OCI-LY7 (cell line): ENCODE data around the gene SGMS1. TPM values are rescaled to one million over a fixed set of nuclear protein-coding genes. Genes with fewer than 3 reads are reported as not detected.

Source experiments
- BruUV-seq: library from RNA; stranded (reverse); fragments of 400-500 nt; replicated peaks from 2 replicates; lab custom pipeline; 2021; lab: Mats Ljungman, UMichigan
- CTCF ChIA-PET: fragments of 300-600 bp; sonication (Branson Sonifier 250); formaldehyde crosslinking; loops from one replicate; lab custom pipeline; 2022; ENCODE audit warnings: antibody characterized with exemption; ENCODE audit not compliant: unreplicated experiment; lab: Charles Lee
- POLR2A ChIA-PET: fragments of 300-600 bp; sonication (Branson Sonifier 250); formaldehyde crosslinking; loops from one replicate; lab custom pipeline; 2022; ENCODE audit warnings: antibody characterized with exemption; lab: Charles Lee
- DNase-seq: peaks from one replicate; pipeline ENCODE4 v3.0.0-alpha.2; 2015; ENCODE audit warnings: low spot score
- H2AFZ ChIP-seq: fragments of 200-600 bp; sonication (generic), shearing (Covaris generic); 2 replicates; pipeline ENCODE4 v1.6.1; 2014; ENCODE audit warnings: mild to moderate bottlenecking, antibody characterized with exemption, low read length, moderate library complexity
- H3K27ac ChIP-seq: fragments of 200-600 bp; sonication (generic); 2 replicates; pipeline ENCODE4 v1.5.1; 2014; ENCODE audit warnings: mixed run types, low read depth, mild to moderate bottlenecking, moderate library complexity, low read length, inconsistent platforms; ENCODE audit not compliant: poor library complexity, severe bottlenecking
- H3K36me3 ChIP-seq: fragments of 200-600 bp; sonication (generic); 2 replicates; pipeline ENCODE4 v1.6.1; 2014; ENCODE audit warnings: mild to moderate bottlenecking, antibody characterized with exemption, low read length, moderate library complexity, mixed read lengths; ENCODE audit not compliant: insufficient read depth
- H3K4me1 ChIP-seq: fragments of 200-600 bp; sonication (generic); 2 replicates; pipeline ENCODE4 v1.5.1; 2014; ENCODE audit warnings: mild to moderate bottlenecking, low read length; ENCODE audit not compliant: insufficient read depth, poor library complexity, severe bottlenecking
- H3K4me2 ChIP-seq: fragments of 200-600 bp; sonication (generic); 2 replicates; pipeline ENCODE4 v1.6.1; 2014; ENCODE audit warnings: mild to moderate bottlenecking, low read length
- H3K4me3 ChIP-seq: fragments of 200-600 bp; sonication (generic); 2 replicates; pipeline ENCODE4 v1.5.1; 2014; ENCODE audit warnings: mild to moderate bottlenecking, low read depth, low read length; ENCODE audit not compliant: poor library complexity, severe bottlenecking
- H3K79me2 ChIP-seq: fragments of 200-600 bp; sonication (generic); 2 replicates; pipeline ENCODE4 v1.6.1; 2016; ENCODE audit warnings: low read depth, mild to moderate bottlenecking, low read length, moderate library complexity, mixed read lengths; ENCODE audit not compliant: insufficient read depth
- H3K9me2 ChIP-seq: fragments of 200-600 bp; sonication (generic); 2 replicates; pipeline ENCODE4 v1.6.1; 2016; ENCODE audit warnings: mild to moderate bottlenecking, low read length, mixed read lengths; ENCODE audit not compliant: insufficient read depth
- H3K9me3 ChIP-seq: fragments of 200-600 bp; sonication (generic); 2 replicates; pipeline ENCODE4 v1.6.1; 2014; ENCODE audit warnings: mild to moderate bottlenecking, mixed run types, low read length, mixed read lengths
- H4K20me1 ChIP-seq: fragments of 200-600 bp; sonication (generic); 2 replicates; pipeline ENCODE4 v1.6.1; 2014; ENCODE audit warnings: mild to moderate bottlenecking, antibody characterized with exemption, low read length, moderate library complexity, mixed read lengths; ENCODE audit not compliant: insufficient read depth
- EZH2phosphoT487 ChIP-seq: fragments of 200-600 bp; sonication (generic); IDR thresholded peaks from 2 replicates; pipeline ENCODE4 v1.6.1; 2018; ENCODE audit warnings: low read depth, borderline replicate concordance, mild to moderate bottlenecking, mixed run types, antibody characterized with exemption, low read length, moderate library complexity, mixed read lengths
- intact Hi-C: fragments of 100-400 bp; cut with micrococcal nuclease; formaldehyde crosslinking; loops from one replicate; pipeline ENCODE4 v1.10.0; 2022; ENCODE audit not compliant: unreplicated experiment
- total RNA-seq, 2 experiments: library from RNA; depleted of rRNA in 1 of 2; stranded (reverse); fragments of >200 nt in 1 of 2; shearing (Covaris generic) in 1 of 2; gene quantifications; 2 replicates each; pipeline ENCODE4 v1.2.3, GENCODE V29; 2014 to 2022
- TF ChIP-seq, protein P1 (sequence below): fragments of 200-600 bp; sonication (generic); conservative IDR thresholded peaks from 2 replicates; pipeline ENCODE4 v1.5.1; 2014; ENCODE audit warnings: mild to moderate bottlenecking, antibody characterized with exemption, low read length, moderate library complexity, mixed read lengths

Gene SGMS1
- total RNA-seq, 2 experiments from 2014 or later, result 45.4 to 57.5 TPM

GRCh38 chr10:50620899-50621298 is 2.9 kb downstream of the SGMS1 start:
- Histone ChIP-seq H3K79me2 (peaks cover 71% of the 10 kb centered on the region), H3K9me3 (no peaks in the 10 kb centered on the region), H4K20me1 (no peaks in the 10 kb centered on the region), H2AFZ (peak overlapping the region; percentile 27; the same call in 1 of the 2 replicates), H3K4me1 (peaks cover 62% of the 10 kb centered on the region), H3K27ac (peak overlapping the region; percentile 96), H3K4me3 (peak overlapping the region; percentile 88), H3K36me3 (no peaks in the 10 kb centered on the region), H3K9me2 (no peaks in the 10 kb centered on the region), H3K4me2 (peak overlapping the region; percentile 98)
- ChIA-PET POLR2A (interaction anchor here (0.6 to 10.2 kb wide), 11 partner anchors 13 to 261 kb away, joined by 3 to 213 read pairs (median 11); no protein-coding TSS in a partner anchor), CTCF (interaction anchor here (1.1 to 3.0 kb wide), 2 partner anchors 16 to 33 kb away, joined by 4 to 9 read pairs; no protein-coding TSS in a partner anchor)
- DNase-seq, result peak; percentile 30
- intact Hi-C loops, result loop anchor here (5.0 kb wide), 1 partner anchor 204 kb away; no protein-coding TSS in a partner anchor
- BruUV-seq, result no TSS peak
- TF ChIP-seq, protein P1, sequence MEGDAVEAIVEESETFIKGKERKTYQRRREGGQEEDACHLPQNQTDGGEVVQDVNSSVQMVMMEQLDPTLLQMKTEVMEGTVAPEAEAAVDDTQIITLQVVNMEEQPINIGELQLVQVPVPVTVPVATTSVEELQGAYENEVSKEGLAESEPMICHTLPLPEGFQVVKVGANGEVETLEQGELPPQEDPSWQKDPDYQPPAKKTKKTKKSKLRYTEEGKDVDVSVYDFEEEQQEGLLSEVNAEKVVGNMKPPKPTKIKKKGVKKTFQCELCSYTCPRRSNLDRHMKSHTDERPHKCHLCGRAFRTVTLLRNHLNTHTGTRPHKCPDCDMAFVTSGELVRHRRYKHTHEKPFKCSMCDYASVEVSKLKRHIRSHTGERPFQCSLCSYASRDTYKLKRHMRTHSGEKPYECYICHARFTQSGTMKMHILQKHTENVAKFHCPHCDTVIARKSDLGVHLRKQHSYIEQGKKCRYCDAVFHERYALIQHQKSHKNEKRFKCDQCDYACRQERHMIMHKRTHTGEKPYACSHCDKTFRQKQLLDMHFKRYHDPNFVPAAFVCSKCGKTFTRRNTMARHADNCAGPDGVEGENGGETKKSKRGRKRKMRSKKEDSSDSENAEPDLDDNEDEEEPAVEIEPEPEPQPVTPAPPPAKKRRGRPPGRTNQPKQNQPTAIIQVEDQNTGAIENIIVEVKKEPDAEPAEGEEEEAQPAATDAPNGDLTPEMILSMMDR, result no peak
- no peak for TF ChIP-seq EZH2phosphoT487

- Histone ChIP-seq H3K4me3 (peak overlapping the region; percentile 88), H3K9me3 (no peaks in the 10 kb centered on the region), H4K20me1 (no peaks in the 10 kb centered on the region), H3K79me2 (peaks cover 81% of the 10 kb centered on the region), H3K36me3 (no peaks in the 10 kb centered on the region), H3K4me2 (peak overlapping the region; percentile 98), H3K4me1 (peaks cover 63% of the 10 kb centered on the region), H3K27ac (peak overlapping the region; percentile 96), H2AFZ (no peak overlapping the region), H3K9me2 (no peaks in the 10 kb centered on the region)
- no peak for TF ChIP-seq EZH2phosphoT487
- TF ChIP-seq, protein P1, result no peak
- CTCF ChIA-PET, result interaction anchor here (0.8 to 2.1 kb wide), 4 partner anchors 10 to 40 kb away, joined by 3 to 5 read pairs (median 4); no protein-coding TSS in a partner anchor
- no TSS peak for BruUV-seq
- intact Hi-C loops, result loop anchor here (5.0 kb wide), 1 partner anchor 203 kb away; no protein-coding TSS in a partner anchor
- POLR2A ChIA-PET, result interaction anchor here (0.7 to 10.2 kb wide), 14 partner anchors 12 to 260 kb away, joined by 3 to 213 read pairs (median 4); no protein-coding TSS in a partner anchor
- no peak for DNase-seq
Measured at GRCh38 chr10:50619882-50620281, 3.9 kb downstream of the SGMS1 start.

- no TSS peak for BruUV-seq
- H3K36me3 ChIP-seq, result no peaks in the 10 kb centered on the region
- 0 out of 2 replicates have a peak, but pooled peaks cover 2% of the 10 kb centered on the region for H4K20me1 ChIP-seq
- H3K79me2 ChIP-seq, result peaks cover 88% of the 10 kb centered on the region
- CTCF ChIA-PET, result interaction anchor here (2.1 kb wide), 1 partner anchor 41 kb away, joined by 5 read pairs; no protein-coding TSS in a partner anchor
- POLR2A ChIA-PET, result interaction anchor here (0.7 to 10.2 kb wide), 8 partner anchors 19 to 259 kb away, joined by 3 to 213 read pairs (median 20); no protein-coding TSS in a partner anchor
- H3K27ac ChIP-seq, result peak overlapping the region; percentile 96
- DNase-seq, result no peak
- H3K4me2 ChIP-seq, result peak overlapping the region; percentile 98
- H3K9me2 ChIP-seq, result no peaks in the 10 kb centered on the region
- intact Hi-C loops, result no loop called here
- TF ChIP-seq, protein P1, result no peak
- no peak for TF ChIP-seq EZH2phosphoT487
- H3K9me3 ChIP-seq, result no peaks in the 10 kb centered on the region
- peak overlapping the region; percentile 88 for H3K4me3 ChIP-seq
- H2AFZ ChIP-seq, result no peak overlapping the region
- H3K4me1 ChIP-seq, result peaks cover 70% of the 10 kb centered on the region
Measured at GRCh38 chr10:50619166-50619565, 4.6 kb downstream of the SGMS1 start.
